NCI-H2081 treated with DMSO at 0.1 percent for 48 hours (cell line): ENCODE results near the gene METTL2B.
A peak's percentile ranks its signal among the peaks of the same experiment; 100 is the strongest.
"Not testable (repeated sequence)": the region's sequence is repeated elsewhere in the genome, so short reads cannot be mapped to it uniquely, and the experiment has no call there.

Experiments used
- DNase-seq: peaks from one replicate; lab custom pipeline; 2025; lab: John Stamatoyannopoulos, UW

METTL2B gene

DNA sequence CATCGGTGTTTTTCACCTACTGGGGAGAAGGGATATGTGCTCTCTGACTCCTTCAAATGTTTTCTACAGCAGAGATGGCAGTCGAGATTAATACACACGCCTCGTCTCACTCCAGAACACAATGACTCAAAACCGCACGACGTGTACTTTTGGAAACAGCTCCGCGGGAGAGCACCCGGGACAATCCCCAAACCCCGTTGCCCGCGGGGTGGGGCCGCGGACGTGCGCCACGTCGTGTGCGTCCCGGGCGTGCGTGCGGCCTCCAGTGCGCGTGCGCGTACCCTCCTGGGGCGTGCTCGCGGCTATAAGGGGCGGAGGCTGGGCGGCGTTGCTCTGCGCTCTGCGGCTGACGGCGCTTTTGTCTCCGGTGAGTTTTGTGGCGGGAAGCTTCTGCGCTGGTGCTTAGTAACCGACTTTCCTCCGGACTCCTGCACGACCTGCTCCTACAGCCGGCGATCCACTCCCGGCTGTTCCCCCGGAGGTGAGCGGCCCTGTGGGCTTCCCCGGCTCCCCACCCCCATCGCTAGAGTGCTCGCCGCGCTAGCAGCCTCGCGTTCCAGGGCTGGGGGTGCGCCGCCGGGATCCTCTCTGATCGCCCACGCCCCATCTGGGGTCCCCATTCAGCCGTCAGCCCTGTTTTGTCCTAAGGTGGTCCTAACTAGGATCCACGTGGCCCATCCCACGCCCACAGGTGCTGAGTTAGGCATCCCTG lies 20.8 kb upstream of the METTL2B start, which contains the start of gene HILPDA:
TSS of gene HILPDA (plus strand) at position 336 of the 712 bp plus-strand sequence. CDS start 1,391 bp downstream, outside the sequence.
- DNase-seq: peak; percentile 64

DNA sequence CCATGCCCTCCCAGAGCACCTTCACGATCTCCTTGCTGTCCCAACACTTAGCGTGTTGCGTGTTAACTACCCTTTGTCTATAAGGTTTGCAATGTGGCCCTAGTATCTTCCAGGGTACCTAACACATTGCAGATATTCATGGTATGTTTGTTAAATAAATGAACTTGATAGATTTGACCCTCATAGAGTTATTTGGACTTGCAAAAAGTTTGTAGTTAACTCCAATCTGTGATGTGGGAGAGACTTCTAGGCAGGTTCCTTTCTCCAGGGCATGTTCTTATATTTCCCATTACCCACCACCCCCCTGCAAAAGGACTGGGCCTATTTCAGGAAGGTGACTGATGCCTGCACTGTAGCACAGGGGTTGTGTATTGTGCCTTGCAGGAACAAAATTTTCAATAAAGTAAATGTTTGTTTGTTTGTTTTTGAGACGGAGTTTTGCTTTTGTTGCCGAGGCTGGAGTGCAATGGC lies 20.3 kb upstream of the METTL2B start:
- no peak for DNase-seq

- not testable (repeated sequence) for DNase-seq
These were observed 19.2 kb upstream of the METTL2B start for GRCh38 chr7:128457385-128457784.

DNA sequence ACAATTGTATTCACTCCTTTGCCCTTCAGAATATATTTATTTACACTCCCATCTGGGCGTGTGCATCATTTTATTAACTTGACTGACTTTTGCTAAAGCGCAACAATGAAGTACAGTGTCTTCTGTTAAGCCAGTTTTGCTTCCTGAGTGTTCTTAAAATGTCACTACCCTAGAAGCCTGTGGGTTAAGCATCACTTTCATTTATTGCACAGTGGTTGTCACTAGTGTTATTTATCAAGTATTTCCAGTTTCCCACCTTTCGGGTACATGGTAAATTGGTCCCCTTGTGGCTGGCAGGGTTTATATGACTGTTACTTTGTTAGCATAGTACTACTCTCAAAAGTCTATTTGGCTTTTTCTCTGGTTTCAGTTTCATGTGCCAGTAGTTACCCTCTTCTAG lies 17.6 kb upstream of the METTL2B start:
- DNase-seq: no peak

DNA sequence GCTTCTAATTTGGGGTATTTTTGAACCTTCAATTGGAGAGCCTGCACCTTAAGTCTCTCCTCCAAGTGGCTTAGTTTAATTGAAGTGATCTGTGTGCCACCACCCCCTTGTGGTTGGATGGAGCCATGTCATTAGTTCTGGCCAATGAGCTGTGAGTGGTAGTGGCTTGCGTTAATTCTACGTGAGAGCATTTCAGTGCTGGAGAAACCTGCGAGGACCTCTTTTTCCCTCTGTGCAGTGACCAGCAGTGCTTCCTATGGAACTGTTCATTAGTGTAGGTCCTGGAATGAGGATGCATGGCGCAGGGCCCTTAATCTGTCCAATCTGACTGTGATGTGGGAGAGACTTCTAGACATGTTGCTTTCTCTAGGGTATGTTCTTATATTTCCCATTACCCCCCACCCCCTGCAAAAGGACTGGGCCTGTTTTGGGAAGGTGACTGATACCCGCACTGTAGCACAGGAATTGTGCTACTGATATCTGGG lies 17.1 kb upstream of the METTL2B start:
- DNase-seq: peak; percentile 17

DNA sequence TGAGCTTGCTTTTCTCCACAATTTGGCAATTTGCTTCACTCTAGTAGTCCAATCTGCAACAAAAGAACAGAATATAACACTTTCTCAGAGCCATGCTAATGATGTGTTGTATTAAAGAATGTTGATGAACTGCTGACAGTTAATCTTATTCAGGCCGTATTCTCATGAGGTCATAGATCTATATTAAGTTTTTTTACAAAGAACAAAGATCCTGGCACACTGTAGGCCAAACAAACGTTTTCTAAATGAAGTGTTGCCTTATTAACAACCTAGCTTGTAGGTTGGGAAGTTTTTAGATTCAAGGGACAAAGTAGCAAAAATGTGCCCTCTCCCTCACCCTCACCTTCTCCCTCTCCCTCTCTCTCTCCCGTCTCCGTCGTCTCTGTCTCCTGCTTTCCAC lies 14.1 kb upstream of the METTL2B start:
- DNase-seq: no peak

DNA sequence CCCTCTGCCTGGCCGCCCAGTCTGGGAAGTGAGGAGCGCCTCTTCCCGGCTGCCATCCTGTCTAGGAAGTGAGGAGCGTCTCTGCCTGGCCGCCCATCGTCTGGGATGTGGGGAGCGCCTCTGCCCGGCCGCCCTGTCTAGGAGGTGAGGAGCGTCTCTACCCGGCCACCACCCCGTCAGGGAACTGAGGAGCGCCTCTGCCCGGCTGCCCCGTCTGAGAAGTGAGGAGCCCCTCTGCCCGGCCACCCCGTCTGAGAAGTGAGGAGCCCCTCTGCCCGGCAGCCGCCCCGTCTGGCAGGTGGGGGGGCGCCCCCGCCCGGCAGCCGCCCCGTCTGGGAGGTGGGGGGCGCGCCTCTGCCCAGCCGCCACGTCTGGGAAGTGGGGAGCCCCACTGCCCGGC lies 13.2 kb upstream of the METTL2B start:
- not testable (repeated sequence) for DNase-seq

DNA sequence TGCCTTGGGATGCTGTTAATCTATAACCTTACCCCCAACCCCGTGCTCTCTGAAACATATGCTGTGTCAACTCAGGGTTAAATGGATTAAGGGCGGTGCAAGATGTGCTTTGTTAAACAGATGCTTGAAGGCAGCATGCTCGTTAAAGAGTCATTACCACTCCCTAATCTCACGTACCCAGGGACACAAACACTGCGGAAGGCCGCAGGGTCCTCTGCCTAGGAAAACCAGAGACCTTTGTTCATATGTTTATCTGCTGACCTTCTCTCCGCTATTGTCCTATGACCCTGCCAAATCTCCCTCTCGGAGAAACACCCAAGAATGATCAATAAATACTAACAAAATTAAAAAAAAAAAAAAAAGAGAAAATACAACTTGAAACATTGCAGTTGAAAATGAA lies 12.6 kb upstream of the METTL2B start:
- DNase-seq: not testable (repeated sequence)

DNA sequence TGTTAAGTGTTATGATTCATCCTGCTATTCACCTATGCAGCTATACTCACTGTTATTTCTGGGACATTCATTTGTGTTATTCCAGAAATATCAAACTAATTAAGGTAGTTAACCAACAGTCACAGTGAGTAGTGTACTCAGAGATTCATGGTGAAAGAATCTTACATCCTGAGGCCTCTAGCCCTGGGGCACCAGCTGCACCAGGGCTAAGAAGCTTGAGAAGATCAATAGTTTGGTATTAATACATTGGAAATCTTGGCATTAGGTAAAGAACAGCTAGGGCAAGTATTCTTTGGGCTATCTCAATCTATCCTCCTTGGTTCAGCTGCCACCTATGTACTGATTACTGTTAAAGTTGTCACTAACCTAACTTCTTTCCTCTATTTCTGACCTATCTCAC lies 9.7 kb upstream of the METTL2B start:
- DNase-seq: not testable (repeated sequence)

DNA sequence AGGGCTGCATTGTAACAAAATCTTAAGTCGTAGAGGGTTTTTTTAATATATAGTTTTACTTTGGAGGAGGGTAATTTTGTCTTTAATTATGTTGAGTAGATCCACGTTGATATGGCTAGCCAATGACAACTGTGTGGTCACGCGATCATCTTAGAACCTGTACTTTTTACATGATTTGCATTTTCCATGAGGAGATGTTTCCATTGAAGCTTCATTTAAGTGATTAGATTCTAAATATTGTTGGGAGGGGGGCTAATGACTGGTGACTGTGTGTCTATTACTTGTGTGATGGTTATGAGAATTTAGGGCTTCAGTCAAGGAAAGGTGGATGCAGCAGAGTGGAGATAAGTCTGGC lies 765 bp downstream of the METTL2B start:
- DNase-seq: not testable (repeated sequence)

DNA sequence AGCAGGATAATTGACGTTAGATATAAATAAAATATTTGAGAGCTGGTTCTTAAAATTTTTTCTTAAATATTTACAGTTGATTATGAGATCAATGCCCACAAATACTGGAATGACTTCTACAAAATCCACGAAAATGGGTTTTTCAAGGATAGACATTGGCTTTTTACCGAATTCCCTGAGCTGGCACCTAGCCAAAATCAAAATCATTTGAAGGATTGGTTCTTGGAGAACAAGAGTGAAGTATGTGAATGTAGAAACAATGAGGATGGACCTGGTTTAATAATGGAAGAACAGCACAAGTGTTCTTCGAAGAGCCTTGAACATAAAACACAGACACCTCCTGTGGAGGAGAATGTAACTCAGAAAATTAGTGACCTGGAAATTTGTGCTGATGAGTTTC lies 2.5 kb downstream of the METTL2B start:
- DNase-seq: not testable (repeated sequence)

- DNase-seq: not testable (repeated sequence)
These were observed 11.6 kb downstream of the METTL2B start for GRCh38 chr7:128488134-128488533.

GRCh38 chr7:128497405-128497804 lies 20.9 kb downstream of the METTL2B start:
- DNase-seq: no peak

- not testable (repeated sequence) for DNase-seq
These were observed 28.9 kb downstream of the METTL2B start for GRCh38 chr7:128505416-128505815.

GRCh38 chr7:128506819-128507218 lies 30.3 kb downstream of the METTL2B start:
- DNase-seq: not testable (repeated sequence)

DNA sequence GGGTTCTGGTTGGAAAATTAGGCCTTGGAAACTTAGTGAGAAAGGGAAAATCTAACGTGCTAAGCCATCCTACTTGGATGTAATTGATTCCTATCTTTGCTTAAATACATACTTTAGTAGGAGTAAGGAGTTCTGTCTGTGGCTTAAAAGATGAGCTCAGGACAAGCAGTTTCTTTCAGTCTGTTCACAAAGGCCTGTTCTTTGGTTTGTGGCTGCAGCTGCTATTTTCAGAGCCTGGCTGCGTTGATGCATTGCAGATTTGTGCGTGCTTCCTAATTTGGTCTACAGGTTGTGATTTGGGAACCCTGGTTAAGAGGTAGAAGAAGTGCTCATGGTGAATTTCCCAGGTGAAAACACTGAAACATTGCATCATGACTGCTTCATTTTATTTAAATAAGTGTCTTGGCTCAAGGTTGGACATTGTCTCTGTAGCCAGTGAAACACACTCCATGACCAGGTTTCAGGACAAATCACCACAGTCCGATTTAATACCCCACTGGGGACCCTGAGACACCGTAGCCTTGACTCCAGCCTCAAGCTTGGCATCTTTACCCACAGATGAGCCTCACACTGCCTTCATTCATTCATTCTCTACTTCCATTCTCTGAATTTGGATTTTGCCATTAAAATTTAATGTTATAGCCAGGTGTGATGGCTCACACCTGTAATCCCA lies 30.9 kb downstream of the METTL2B start:
- DNase-seq: not testable (repeated sequence)

DNA sequence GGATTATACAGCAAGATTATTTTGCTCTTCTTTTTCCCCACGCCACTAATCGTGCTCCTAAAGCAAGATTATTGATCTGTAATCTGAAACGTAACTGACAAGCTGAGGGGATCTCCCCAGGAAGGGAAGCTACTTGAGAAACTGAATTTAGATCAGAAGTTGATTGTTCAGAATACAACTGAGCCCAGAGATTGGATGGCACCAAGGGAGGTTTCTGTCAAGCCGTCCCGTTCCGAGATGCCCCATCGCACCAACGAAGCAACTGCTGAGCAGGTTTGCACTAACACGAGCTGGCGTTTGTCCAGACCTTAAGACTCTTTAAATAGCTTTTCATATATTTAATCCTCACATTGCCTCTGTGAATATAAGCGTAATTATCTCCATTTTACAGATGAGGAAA lies 35.1 kb downstream of the METTL2B start:
- not testable (repeated sequence) for DNase-seq

- not testable (repeated sequence) for DNase-seq
These were observed 38.7 kb downstream of the METTL2B start for GRCh38 chr7:128515232-128515631.

DNA sequence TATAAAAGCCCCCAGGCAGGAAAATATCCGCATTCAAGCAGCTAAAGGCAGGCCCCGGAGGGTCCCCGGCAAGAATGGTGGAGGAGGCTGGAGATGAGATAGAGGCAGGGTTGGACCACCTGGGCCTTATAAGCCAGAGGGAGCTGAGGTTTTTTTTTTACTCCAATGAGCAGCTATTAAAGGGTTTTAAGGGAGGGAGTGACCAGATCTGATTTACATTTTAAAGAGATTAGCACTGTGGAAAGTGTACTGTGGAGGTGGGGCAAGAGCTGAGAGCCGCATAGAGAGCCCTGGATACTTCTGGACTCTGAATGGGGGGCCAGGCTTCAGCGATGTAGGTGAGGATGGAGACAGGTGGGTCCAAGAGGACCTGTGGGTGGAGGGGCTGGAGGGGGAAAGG lies 40.5 kb downstream of the METTL2B start:
- DNase-seq: not testable (repeated sequence)

- not testable (repeated sequence) for DNase-seq
These were observed 46.8 kb downstream of the METTL2B start for GRCh38 chr7:128523226-128523931.

DNA sequence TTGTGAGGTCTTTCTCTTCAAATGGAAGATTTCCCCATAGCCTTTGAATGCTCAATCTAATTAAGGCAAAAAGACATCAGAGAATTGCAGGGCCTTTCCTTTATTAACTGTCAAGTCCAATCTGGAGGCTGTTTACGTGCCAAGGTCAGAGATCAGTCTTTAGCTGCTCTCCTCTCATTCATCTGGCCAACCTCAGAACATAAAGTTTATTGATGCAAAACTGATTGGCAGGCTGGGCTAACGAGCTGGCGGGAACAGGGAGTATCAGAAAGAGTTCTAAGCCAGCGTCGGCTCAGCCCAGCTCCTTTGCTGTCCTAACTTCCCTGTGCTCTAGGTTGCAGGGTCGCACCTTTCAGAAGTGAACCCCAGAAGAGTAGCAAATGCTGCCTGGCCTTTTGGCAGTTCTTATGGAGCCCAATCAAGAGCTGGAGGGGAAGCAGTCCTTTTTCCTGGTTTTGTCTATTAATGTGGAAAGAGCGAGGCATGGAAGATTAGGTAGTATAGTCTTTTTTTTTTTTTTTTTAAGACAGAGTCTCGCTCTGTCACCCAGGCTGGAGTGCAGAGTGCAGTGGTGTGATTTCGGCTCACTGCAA lies 47.5 kb downstream of the METTL2B start:
- not testable (repeated sequence) for DNase-seq

DNA sequence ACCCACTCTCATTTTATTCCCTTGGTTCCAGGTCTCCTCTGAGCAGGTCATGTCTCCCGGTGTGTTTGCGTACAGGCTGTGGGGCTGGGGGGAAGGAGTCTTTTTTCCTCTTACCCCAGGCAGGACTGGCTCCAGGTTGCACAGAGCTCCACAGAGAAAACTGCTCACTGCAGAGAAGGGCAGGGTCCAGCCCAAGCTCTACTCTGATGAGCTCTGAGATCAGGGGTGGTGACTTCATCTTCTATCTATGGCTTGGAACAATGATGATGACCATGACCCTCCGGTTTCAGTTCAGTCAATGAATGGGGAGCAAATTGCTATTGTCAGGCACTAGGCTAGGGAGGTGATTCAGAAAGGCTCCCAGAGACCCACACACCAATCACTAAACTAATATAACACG lies 49.0 kb downstream of the METTL2B start:
- not testable (repeated sequence) for DNase-seq
